GM21786 (cell line): ENCODE measurements around the gene AFAP1.

Experiments
- ATAC-seq: cut with Tn5 transposase; IDR thresholded peaks from one replicate; pipeline ENCODE4 v1.9.1; 2021; ENCODE audit not compliant: unreplicated experiment

The AFAP1 gene

GRCh38 chr4:7772711-7773385 is 166.8 kb downstream of the AFAP1 start:
- ATAC-seq: no peak

GRCh38 chr4:7771541-7772507 is 167.8 kb downstream of the AFAP1 start:
- peak; percentile 90 for ATAC-seq

- ATAC-seq: no peak
Observed at GRCh38 chr4:7771056-7771455, 168.6 kb downstream of the AFAP1 start.

- no peak for ATAC-seq
Observed at GRCh38 chr4:7770224-7771050, 169.2 kb downstream of the AFAP1 start.

DNA sequence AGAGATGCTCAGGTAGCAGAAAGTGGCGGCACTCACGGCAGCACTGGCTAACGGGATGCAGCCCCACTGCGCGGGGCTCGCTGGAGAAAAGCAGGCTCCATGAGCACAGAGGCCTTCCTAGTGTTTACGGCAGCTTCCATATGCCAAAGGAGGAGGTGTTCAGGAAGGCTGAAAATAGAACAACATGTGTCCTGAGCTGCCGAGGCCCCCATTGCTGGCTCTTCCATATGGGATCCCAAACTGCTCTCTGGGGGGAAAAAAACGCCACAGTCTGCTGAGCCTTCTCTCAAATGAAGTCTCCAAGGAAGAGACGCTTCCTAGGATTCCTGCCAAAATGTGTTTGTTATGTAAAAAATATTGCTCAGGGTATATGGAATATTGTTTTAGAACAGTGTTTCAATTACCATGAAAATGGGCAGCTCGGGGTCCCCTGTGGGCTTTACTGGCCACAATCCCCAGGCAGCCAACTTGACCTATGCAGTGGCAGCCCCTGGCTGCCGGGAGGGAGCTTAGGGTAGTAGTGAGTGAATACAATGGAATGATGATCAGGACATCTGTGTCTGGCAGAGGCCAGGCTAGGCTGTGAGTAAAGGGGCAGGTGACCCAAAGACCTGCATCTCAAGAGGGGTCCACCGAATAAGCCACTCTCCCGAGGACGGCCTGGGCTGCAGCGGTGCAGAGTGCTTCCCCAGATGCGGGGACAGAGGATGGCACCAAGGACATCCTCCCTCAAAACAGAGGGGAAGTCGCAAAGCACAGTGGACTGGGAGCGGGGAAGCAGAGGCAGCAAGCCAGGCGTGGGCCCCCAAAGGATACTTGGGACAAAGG is 170.1 kb downstream of the AFAP1 start:
- no peak for ATAC-seq

- no peak for ATAC-seq
Observed at GRCh38 chr4:7768736-7769135, 170.9 kb downstream of the AFAP1 start.

DNA sequence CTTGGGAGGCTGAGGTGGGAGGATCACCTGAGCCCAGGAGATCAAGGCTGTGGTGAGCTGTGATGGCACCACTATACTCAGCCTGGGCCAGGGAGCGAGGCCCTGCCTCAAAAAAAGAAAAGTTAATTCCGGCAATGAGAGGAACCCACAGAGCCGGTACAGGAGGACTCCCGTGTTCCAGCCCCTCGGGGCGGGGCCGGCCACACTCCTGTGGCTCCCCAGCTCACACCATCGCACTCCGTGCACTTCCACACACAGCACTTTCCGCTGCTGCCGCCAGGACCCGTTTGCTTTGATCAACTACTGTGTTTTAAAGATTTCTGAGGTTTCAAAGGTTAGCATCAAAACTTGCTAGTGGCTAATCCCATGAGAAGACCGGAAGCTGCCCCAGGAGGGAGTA is 171.7 kb downstream of the AFAP1 start:
- ATAC-seq: no peak

DNA sequence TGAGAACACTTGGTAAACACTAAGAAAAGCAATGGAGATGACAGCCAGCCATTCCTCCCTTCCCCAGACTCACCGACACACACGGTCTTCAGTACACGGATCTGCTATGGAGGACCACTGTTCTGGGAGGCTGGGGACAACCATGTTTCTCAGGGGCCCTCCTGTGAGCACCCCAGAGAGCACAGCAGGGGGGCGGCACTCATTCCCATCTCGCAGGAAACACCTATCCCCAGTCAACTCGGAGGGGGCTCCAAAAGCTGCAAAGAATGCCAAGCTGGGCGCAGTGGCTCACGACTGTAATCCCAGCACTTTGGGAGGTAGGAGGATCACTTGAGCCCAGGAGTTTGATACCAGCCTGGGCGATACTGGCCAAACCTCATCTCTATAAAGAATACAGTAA is 172.1 kb downstream of the AFAP1 start:
- ATAC-seq: no peak

DNA sequence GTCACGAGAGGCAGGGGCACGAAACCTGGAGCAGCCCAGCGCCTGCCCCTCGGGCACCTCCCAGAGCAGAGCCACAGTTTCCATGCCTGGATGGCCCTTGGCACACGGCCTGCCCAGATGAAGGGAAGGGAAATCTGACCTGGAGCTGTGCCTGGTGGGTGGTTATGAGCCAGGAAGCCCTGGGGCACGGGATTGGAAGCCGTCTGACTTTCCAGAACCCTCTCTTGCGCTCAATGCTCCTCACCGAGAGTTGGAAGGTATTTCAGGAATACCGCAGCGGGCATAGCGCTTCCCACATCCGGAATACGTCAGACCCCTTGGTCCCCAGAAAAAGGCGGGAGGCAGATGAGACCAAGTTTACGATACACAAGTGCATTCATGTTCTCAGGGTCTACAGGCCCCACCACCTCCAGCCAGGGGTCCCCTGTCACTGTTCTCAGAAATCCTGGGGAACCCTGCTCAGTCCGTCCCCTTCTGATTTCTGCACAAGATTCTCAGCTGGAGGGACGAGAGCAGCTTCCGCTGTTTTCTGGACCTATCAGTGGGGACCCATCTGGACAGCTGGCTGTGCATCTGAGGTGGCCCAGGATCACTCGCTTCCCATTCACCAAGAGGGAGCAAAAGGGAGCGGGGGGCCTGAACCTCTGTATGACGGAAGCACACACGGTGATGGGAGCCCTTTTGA is 172.9 kb downstream of the AFAP1 start:
- no peak for ATAC-seq

- ATAC-seq: no peak
Observed at GRCh38 chr4:7766086-7766485, 173.6 kb downstream of the AFAP1 start.

GRCh38 chr4:7765666-7766065 is 174.0 kb downstream of the AFAP1 start:
- no peak for ATAC-seq

DNA sequence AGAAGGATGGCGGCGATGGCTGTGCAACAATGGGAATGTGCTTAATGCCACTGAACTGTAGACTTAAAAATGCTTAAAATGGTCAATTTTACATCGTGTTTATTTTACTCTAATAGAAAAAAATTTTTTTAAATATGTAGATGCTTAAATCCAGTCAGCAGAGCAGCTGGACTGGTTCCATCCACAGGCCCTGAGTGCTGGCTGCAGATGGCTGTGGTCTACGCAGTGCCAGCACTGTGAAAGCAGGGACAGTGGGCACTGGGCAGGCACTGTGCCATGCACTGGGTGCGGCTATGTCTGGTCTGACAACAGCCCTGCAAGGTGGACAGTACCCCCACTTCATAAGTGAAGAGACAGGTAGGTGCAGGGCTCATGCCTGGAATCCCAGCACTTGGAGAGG is 175.2 kb downstream of the AFAP1 start:
- ATAC-seq: no peak

DNA sequence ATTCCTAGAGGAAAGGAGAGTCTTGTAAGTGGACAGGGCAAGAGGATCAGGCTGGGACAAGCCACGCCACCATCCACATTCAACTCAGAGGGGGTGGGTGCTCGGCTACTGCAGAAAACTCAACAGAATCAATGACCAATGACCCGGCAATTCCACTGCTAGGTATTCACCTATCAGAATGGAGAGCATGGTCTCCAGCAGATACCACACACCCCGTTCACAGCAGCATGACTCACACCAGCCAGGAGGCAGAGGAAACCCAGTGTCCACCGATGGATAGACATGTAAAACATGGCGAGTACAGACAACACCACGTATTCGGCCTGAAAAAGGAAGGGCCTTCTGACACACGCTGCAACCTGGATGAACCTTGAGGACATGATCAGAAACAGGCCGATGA is 175.9 kb downstream of the AFAP1 start:
- no peak for ATAC-seq

DNA sequence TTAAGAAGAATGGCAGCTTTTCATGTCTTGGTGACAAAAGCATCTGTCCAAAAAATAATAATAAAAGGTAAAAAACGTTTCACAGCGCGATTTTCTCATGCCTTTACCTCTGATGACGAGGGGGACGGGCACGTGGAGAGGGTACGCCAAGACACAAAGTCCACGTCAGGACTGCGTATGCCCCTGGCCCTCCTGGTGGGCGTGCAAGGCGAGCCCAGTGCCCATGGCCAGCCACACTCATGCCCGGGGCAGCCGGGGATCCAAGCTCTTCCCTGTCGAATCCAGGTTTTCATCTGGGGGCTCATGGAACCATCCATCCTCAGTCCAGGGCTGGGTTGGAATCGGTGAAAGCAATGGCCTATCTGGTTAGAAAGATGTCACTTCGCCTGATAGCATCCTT is 176.6 kb downstream of the AFAP1 start:
- no peak for ATAC-seq

GRCh38 chr4:7762376-7763030 is 177.2 kb downstream of the AFAP1 start:
- no peak for ATAC-seq

GRCh38 chr4:7761720-7762119 is 177.9 kb downstream of the AFAP1 start:
- peak; percentile 71 for ATAC-seq

DNA sequence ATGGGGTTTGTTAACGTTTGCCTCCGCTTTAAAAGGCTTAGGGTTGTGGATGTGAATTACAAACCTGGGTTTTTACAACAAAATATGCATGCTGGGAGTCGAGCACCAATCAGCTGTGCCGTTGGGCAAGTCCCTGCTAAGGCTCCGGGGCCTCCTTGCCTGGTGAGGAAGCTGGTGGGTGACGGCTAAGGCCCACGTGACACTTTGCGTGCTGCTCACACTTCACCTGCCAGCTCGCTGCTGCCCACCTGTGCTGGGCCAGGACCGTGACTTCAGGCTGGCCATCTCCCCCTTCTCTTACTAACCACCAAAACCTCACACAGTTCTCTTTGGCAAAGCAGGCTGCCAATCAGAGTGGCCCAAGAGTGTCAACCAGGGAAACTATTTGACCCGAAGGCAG is 178.3 kb downstream of the AFAP1 start:
- ATAC-seq: no peak

- no peak for ATAC-seq
Observed at GRCh38 chr4:7760706-7761105, 179.0 kb downstream of the AFAP1 start.

GRCh38 chr4:7760228-7760627 is 179.4 kb downstream of the AFAP1 start:
- ATAC-seq: no peak
